CD14-positive monocyte (primary cell): Measurements from ENCODE around the gene DVL2. TPM values are rescaled to one million over a fixed set of nuclear protein-coding genes. Genes with fewer than 3 reads are reported as not detected.

ENCODE experiments used
- DNase-seq, 3 donors: peaks; one replicate each; pipeline ENCODE4 v3.0.0-alpha.2; 2011 to 2022
- H2AFZ ChIP-seq: 2 replicates; pipeline ENCODE4 v1.6.0; 2012; ENCODE audit warnings: mild to moderate bottlenecking, low read depth, low read length, inconsistent platforms; ENCODE audit not compliant: insufficient read depth, poor library complexity, severe bottlenecking
- H3K27ac ChIP-seq, 2 donors: 1 replicate in 1 of 2; 2 replicates in 1 of 2; pipeline ENCODE4 v1.5.1; 2012 to 2013; ENCODE audit warnings: low read length in 2 of 2, control low read depth in 1 of 2, inconsistent platforms in 1 of 2, low read depth in 1 of 2, mild to moderate bottlenecking in 1 of 2
- H3K27me3 ChIP-seq, 2 donors: one replicate each; pipeline versions ENCODE4 v1.6.0 to v1.6.1; 2011 to 2013; ENCODE audit warnings: low read length in 2 of 2; ENCODE audit not compliant: control insufficient read depth in 2 of 2, insufficient read depth in 2 of 2
- H3K36me3 ChIP-seq, 2 donors: replicated peaks in 1 of 2; 1 replicate in 1 of 2; 2 replicates in 1 of 2; pipeline versions ENCODE4 v1.5.1 to v1.6.1; 2012 to 2013; ENCODE audit warnings: low read length in 2 of 2, control low read depth in 1 of 2, inconsistent platforms in 1 of 2, mild to moderate bottlenecking in 1 of 2; ENCODE audit not compliant: insufficient read depth in 2 of 2, control insufficient read depth in 1 of 2
- H3K4me1 ChIP-seq, 2 donors: 1 replicate in 1 of 2; 2 replicates in 1 of 2; pipeline versions ENCODE4 v1.5.1 to v1.6.1; 2012 to 2013; ENCODE audit warnings: low read length in 2 of 2, control low read depth in 1 of 2, inconsistent platforms in 1 of 2, mild to moderate bottlenecking in 1 of 2, moderate library complexity in 1 of 2; ENCODE audit not compliant: insufficient read depth in 2 of 2, control insufficient read depth in 1 of 2
- H3K4me2 ChIP-seq: replicated peaks from 2 replicates; pipeline ENCODE3; 2012; ENCODE audit warnings: low read length, moderate library complexity, mild to moderate bottlenecking; ENCODE audit not compliant: poor library complexity, severe bottlenecking; ENCODE audit errors: extremely low read depth
- H3K4me3 ChIP-seq, 3 experiments: fragments of 200-600 bp in 1 of 3; sonication (generic) in 1 of 3; replicated peaks in 1 of 3; 1 replicate in 2 of 3; 2 replicates in 1 of 3; pipeline ENCODE4 v1.5.1; 2011 to 2013; ENCODE audit warnings: low read length in 3 of 3, mild to moderate bottlenecking in 3 of 3, control low read depth in 2 of 3, low read depth in 2 of 3, inconsistent platforms in 1 of 3, moderate library complexity in 1 of 3
- H3K79me2 ChIP-seq: 2 replicates; pipeline ENCODE4 v1.6.0; 2012; ENCODE audit warnings: mild to moderate bottlenecking, control low read depth, inconsistent platforms, low read length, moderate library complexity; ENCODE audit not compliant: insufficient read depth
- H3K9ac ChIP-seq: 2 replicates; pipeline ENCODE4 v1.6.0; 2017; ENCODE audit warnings: low read length, mild to moderate bottlenecking; ENCODE audit not compliant: insufficient read depth, poor library complexity, severe bottlenecking
- H3K9me3 ChIP-seq, 2 donors: replicated peaks in 1 of 2; 1 replicate in 1 of 2; 2 replicates in 1 of 2; pipeline versions ENCODE4 v1.5.1 to v1.6.1; 2012 to 2013; ENCODE audit warnings: low read length in 2 of 2, control low read depth in 1 of 2; ENCODE audit not compliant: control insufficient read depth in 1 of 2, insufficient read depth in 1 of 2
- H4K20me1 ChIP-seq: 2 replicates; pipeline ENCODE4 v1.6.0; 2012; ENCODE audit warnings: mild to moderate bottlenecking, low read length, control low read depth, moderate library complexity; ENCODE audit not compliant: insufficient read depth
- H3K27ac Mint-ChIP-seq, 7 donors: one replicate each; pipeline ENCODE4 v1.8.0; 2020; ENCODE audit warnings: mild to moderate bottlenecking in 7 of 7, mixed read lengths in 7 of 7, moderate library complexity in 6 of 7, inconsistent platforms in 2 of 7
- H3K27me3 Mint-ChIP-seq, 3 donors: one replicate each; pipeline ENCODE4 v1.8.0; 2021 to 2022; ENCODE audit warnings: low read depth in 3 of 3, mild to moderate bottlenecking in 3 of 3, mixed read lengths in 3 of 3, moderate library complexity in 3 of 3, inconsistent platforms in 1 of 3
- H3K36me3 Mint-ChIP-seq, 2 donors: one replicate each; pipeline ENCODE4 v1.8.0; 2020; ENCODE audit warnings: mixed read lengths in 2 of 2, inconsistent platforms in 1 of 2, mild to moderate bottlenecking in 1 of 2
- H3K4me1 Mint-ChIP-seq: one replicate; pipeline ENCODE4 v1.8.0; 2020; ENCODE audit warnings: mild to moderate bottlenecking, mixed read lengths
- H3K4me3 Mint-ChIP-seq, 2 donors: one replicate each; pipeline ENCODE4 v1.8.0; 2020; ENCODE audit warnings: mild to moderate bottlenecking in 2 of 2, mixed read lengths in 2 of 2, moderate library complexity in 1 of 2
- H3K9me3 Mint-ChIP-seq, 7 donors: one replicate each; pipeline ENCODE4 v1.8.0; 2020 to 2022; ENCODE audit warnings: mixed read lengths in 7 of 7, mild to moderate bottlenecking in 6 of 7, moderate library complexity in 6 of 7, inconsistent platforms in 2 of 7
- WGBS: methylation state at CpG from one replicate; pipeline ENCODE4 v1.1.5; 2013; ENCODE audit warnings: missing lambda C conversion rate; ENCODE audit not compliant: insufficient coverage; 5-methylcytosine and 5-hydroxymethylcytosine counted together
- intact Hi-C, 2 donors: fragments of 100-400 bp; cut with micrococcal nuclease; formaldehyde crosslinking; loops; one replicate each; pipeline versions ENCODE4 v1.15.0 to v1.15.1; 2023
- polyA plus RNA-seq, 3 donors: library from polyadenylated mRNA; depleted of rRNA in 1 of 3; unstranded in 2 of 3; stranded (reverse) in 1 of 3; fragments of 300-500 nt in 2 of 3; fragments of >200 nt in 1 of 3; fragmentation: Illumina TruSeq in 2 of 3; gene quantifications; 1 replicate in 2 of 3; 2 replicates in 1 of 3; pipeline ENCODE4 v1.2.3, GENCODE V29; 2012 to 2021
- TF ChIP-seq, protein P1 (sequence below): fragments of 200-600 bp; IDR thresholded peaks from one replicate; pipeline ENCODE4 v1.8.0; 2022; ENCODE audit warnings: antibody characterized with exemption, mild to moderate bottlenecking

DVL2 gene
- polyA plus RNA-seq, 3 donors: 6.7 to 7.8 (median 7.0) TPM

DNA sequence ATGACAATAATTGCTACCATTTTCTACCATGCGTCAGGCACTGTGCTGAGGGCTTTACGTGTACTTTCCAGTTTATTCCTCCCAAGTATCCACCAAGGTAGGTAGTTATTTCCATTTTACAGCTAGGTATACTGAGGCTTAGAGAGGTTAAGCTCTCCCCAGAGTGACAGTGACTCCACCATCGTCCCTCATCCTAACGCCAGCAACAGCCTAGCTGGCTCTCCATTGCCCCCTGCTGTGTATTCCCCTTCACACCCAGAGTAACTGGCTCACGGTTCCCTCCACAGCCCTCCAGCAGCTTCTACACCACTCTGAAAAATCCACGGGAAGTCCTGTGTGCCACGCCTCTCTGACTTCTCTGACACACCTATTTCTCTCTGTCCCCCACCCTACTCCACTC is 48.1 kb downstream of the DVL2 start:
- H3K4me3 ChIP-seq: no peak overlapping the region
- H2AFZ ChIP-seq: no peak overlapping the region
- peaks cover 13% of the 10 kb centered on the region in 2 donors for H3K36me3 ChIP-seq
- no peaks in the 10 kb centered on the region for H3K9me3 ChIP-seq
- H3K4me1 ChIP-seq: peaks cover 12 to 13% of the 10 kb centered on the region in 2 donors
- peak overlapping the region in 1 of 7 donors; percentile 76 for H3K27ac Mint-ChIP-seq
- TF ChIP-seq, protein P1, sequence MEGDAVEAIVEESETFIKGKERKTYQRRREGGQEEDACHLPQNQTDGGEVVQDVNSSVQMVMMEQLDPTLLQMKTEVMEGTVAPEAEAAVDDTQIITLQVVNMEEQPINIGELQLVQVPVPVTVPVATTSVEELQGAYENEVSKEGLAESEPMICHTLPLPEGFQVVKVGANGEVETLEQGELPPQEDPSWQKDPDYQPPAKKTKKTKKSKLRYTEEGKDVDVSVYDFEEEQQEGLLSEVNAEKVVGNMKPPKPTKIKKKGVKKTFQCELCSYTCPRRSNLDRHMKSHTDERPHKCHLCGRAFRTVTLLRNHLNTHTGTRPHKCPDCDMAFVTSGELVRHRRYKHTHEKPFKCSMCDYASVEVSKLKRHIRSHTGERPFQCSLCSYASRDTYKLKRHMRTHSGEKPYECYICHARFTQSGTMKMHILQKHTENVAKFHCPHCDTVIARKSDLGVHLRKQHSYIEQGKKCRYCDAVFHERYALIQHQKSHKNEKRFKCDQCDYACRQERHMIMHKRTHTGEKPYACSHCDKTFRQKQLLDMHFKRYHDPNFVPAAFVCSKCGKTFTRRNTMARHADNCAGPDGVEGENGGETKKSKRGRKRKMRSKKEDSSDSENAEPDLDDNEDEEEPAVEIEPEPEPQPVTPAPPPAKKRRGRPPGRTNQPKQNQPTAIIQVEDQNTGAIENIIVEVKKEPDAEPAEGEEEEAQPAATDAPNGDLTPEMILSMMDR: peak; percentile 29
- intact Hi-C loops: no loop called here
- peaks cover 1% of the 10 kb centered on the region for H4K20me1 ChIP-seq
- H3K27me3 ChIP-seq: no peaks in the 10 kb centered on the region
- H3K27me3 Mint-ChIP-seq: peaks cover 0 to 4% (median 0%) of the 10 kb centered on the region in 3 donors
- DNase-seq: no peak
- H3K27ac ChIP-seq: no peak overlapping the region
- no peak overlapping the region for H3K4me2 ChIP-seq
- H3K79me2 ChIP-seq: no peaks in the 10 kb centered on the region
- peaks cover 15 to 26% of the 10 kb centered on the region in 2 donors for H3K36me3 Mint-ChIP-seq
- no peak overlapping the region for H3K4me3 Mint-ChIP-seq
- H3K9me3 Mint-ChIP-seq: no peaks in the 10 kb centered on the region
- WGBS: 55% methylated on average over 5 of the region's 7 CpGs
- no peak overlapping the region for H3K9ac ChIP-seq
- peaks cover 18% of the 10 kb centered on the region for H3K4me1 Mint-ChIP-seq

- H3K27me3 Mint-ChIP-seq: peaks cover 0 to 4% (median 0%) of the 10 kb centered on the region in 3 donors
- peaks cover 0 to 2% (median 0%) of the 10 kb centered on the region in 7 donors for H3K9me3 Mint-ChIP-seq
- 100% methylated on average over 1 of the region's 6 CpGs for WGBS
- Histone ChIP-seq H3K4me1 (peaks cover 12 to 13% of the 10 kb centered on the region in 2 donors), H3K4me3 (no peak overlapping the region), H3K9me3 (no peaks in the 10 kb centered on the region), H3K79me2 (no peaks in the 10 kb centered on the region), H3K4me2 (no peak overlapping the region), H3K27me3 (no peaks in the 10 kb centered on the region), H3K9ac (no peak overlapping the region), H2AFZ (no peak overlapping the region), H3K36me3 (no peaks in the 10 kb centered on the region), H3K27ac (no peak overlapping the region), H4K20me1 (no peaks in the 10 kb centered on the region)
- H3K4me1 Mint-ChIP-seq: peaks cover 20% of the 10 kb centered on the region
- peak overlapping the region in 1 of 7 donors; percentile 31 for H3K27ac Mint-ChIP-seq
- H3K4me3 Mint-ChIP-seq: no peak overlapping the region
- intact Hi-C loops: no loop called here
- DNase-seq: no peak
- TF ChIP-seq, protein P1: no peak
- peaks cover 9 to 11% of the 10 kb centered on the region in 2 donors for H3K36me3 Mint-ChIP-seq
Measured at GRCh38 chr17:7184647-7185046, 49.7 kb downstream of the DVL2 start.
